ENCODE data around the gene CC2D2A.
"Not testable (repeated sequence)": the region's sequence is repeated elsewhere in the genome, so short reads cannot be mapped to it uniquely, and the experiment has no call there.

Gene CC2D2A

DNA sequence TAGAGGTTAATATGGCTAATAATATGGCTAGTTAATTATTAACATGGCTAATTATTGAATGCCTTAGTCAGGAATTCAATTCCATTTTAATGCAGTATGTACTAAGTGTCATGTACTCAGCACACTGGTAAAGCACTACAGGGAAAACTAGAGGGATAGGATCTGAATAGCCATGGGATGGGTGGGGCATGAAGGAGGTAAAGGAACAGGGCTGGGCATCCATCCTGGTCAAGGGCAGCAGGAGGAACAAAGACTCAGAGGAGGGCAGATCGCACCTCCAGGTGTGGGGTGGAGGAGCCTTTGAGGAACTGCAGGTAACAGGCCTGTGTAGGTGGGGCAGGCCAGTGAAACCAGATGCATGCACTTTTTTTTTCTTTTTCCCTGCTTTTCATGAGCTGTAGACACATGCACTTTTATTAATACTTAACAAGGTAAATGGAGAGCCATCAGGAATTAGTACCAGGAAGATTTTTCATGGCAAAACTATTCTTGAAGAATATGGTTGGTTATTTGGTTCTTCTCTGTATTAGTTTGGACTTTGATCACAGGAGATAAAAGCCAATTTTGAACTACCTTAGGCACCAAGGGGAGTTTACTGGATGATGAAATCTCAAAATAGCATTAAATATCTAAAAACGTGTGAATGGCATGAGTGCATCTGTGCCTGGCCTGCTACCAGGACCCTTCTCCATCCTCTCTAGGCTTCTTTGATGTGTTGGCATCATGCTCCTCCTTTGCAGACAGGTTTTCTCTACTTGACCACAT, 88.3 kb downstream of the CC2D2A start:
- no peak for DNase-seq (ENCODE audit: low spot score)

DNA sequence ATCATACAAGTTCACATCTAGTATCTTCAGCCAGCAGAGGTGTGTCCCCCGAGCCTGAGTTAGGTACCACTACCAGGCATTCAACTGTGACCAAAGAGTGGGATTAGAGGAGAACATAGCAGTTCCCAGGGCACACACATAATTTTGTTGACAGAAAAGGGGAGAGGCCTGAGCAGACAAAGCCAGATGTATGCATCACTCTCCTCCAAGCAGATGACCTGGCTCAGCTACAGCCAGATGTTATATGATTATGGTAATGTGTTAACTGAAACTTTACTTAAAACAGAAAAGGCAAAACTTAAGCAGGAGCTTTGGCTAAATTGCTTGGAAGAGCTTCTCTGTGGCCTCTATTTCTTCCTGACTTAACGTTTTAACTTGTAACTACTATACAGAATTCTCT, 88.9 kb downstream of the CC2D2A start:
- no peak for DNase-seq (ENCODE audit: low spot score)

DNA sequence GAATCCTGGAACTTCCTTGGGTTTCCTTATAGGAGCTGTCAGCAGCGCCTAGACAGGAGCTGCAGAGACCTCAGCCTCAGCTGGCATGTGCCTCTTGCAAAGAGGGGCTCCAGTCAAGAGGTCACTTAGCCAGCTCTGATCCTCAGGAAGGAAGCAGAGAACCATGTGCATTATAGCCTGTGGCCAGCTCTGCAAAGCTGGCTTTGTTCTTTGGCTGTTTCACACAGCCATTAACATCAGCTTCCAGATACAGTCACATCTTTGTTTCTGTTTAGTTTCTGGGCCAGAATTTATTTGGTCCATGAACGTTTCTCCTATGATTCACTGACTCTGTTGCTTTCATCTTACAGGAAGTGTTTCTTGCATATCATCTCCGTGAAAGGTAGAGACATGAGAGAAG, 92.4 kb downstream of the CC2D2A start:
- no peak for DNase-seq (ENCODE audit: low spot score)

DNA sequence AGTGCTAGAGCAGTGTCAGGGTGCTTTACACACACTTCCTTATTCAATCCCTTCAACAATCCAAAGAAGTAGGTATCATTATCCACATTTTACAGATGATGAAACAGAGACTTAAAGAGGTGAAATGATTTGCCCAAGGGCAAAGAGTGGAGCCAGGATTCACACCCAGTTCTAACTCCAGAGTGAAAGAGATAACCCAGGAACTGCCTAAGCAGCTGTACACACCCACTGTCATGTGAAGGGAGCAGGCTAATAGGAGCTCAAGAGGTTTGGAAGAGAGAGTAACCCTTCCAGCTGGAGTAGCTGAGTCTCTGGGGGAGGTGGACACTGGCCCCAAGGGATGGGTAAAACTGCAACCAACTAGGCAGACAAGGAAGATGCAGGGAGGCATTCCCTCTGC, 92.9 kb downstream of the CC2D2A start:
- DNase-seq (ENCODE audit: low spot score), result no peak

DNA sequence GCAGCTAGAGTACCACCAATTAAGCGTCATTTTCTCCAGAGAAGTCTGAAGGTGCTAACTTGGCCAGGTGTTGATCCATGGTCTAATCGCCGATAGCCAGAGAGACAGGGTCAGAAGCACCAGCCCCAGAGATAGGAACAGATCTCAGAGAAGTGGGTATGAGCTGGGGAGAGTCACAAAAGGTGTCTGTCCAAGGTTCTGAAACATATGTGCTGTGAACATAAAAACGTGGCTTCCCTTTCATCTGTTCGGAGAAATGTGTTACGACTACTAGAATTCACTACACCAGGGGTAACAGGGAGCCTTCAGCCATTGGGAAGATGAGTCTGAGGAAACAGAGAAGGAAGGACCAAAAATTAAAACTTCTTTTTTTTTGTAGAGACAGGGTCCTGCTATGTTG, 94.2 kb downstream of the CC2D2A start:
- DNase-seq (ENCODE audit: low spot score), result no peak

DNA sequence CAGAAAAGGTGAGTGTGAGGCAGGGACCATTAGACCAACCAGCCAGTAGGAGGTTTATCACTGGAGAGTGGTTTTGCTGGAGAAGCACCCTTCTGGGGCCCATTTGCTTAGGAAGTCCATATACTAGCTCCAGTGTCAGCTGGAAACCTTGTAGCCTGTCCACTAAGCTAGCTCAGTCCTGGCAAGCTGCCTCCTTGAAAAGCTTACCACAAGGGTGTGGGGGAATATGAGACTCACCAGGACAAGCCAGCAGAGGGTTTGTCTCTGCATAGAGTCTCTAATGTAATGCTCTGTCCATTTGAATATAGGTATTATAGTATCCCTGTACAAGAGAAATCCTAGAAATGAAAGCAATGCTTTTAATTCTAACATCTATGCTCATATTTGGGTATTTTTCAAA, 99.1 kb downstream of the CC2D2A start:
- no peak for DNase-seq (ENCODE audit: low spot score)

DNA sequence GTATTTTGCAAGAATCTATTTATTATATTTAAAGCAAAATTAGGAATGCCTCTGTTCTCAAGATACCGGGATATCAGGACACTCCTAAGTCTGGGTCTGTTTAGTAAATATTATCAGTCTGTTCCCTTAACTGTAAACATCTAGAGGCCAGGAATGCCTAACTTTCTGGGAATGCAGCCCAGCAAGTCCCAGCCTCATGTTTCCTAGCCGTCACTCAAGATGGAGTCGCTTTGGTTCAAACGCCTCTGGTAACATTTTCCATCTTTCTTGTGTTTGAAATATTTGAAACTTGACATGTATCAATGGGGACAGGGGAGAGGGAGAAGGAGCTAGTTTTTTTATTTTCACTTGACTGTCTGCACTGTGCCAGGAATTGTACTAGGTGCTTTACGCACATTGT, 100.1 kb downstream of the CC2D2A start:
- DNase-seq (ENCODE audit: low spot score), result no peak

DNA sequence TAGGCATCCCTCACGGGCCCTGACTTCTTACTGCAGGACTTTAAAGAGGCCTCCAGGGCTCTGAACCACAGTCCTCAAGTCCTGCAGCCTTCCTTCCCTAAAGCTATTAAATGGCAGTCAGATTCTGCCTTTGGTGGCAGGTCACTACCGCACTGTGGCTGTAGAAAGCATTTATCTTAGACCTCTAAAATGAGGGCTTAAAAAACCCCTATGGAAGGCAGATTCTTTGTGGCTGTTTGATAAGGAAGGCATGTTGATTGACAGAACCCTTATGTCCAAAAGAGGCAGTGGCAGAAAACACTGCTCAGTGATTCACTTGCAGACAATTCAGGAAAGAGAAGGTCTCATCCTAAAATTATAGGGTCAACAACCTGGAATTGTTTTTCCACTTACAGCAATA, 106.3 kb downstream of the CC2D2A start:
- DNase-seq (ENCODE audit: low spot score), result no peak

DNA sequence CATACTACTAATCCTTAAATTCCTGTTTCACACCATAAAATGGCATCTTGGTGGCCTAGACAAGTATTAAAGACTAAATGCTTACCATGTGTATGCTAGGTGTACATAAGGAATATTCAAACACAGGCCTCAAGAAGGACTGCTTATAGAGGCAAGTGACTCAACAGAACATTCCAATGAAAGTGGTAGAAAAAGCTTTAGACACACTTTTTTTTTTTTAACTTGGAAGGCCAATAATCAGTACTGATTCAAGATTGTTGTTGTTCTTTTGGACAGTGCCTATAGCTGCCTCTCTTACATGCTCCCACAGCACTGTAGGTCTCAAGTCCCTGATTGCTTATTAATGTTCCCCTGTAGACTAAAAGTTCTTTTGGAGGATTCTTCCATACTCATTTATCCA, 107.8 kb downstream of the CC2D2A start:
- no peak for DNase-seq (ENCODE audit: low spot score)

DNA sequence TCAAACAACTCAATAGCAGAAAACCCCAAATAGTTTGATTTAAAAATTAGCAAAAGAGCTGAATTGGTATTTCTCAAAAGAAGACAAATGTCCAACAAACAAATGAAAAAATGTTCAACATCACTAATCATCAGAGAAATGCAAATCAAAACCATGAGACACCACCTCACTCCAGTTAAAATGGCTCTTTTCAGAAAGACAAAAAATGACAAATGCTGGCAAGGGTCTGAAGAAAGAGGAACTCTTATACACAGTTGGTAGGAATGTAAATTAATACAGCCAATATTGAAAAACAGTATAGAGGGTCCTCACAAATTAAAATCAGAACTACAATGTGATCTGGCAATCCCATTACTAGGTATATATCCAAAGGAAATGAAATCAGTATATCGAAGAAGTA, 115.1 kb downstream of the CC2D2A start:
- DNase-seq (ENCODE audit: low spot score), result no peak

DNA sequence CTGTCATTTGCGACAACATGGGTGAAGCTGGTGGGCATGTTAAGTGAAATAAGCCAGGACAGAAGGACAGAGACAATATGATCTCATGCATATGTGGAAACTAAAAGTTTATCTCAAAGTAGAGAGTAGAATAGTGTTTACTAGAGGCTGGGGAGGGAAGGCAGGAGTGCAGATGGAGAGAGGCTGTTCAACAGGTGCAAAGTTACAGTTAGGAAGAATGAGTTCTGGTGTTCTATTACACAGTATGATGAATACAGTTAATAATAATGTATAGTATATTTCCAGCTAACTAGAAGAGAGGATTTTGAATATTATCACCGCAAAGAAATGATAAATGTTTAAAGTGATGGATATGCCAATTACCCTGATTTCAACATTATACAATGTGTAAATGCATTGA, 115.6 kb downstream of the CC2D2A start:
- no peak for DNase-seq (ENCODE audit: low spot score)

DNA sequence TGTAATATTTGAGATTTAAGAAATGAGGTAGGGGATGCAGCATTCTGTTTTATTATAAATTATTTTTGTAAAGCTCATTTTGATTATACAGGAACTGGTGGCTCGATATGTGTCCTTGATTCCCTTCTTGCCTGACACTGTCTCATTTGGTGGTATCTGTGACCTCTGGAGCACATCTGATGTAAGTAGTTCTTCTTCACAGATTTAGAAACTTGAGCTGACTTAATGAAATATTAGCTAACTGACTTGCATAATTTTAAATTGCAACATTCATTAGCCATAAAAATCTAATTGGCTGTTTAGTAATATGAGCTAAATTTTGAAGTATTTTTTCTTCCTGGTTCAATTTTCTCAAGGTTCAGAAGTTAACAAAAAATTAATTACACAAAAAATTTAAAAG, 116.4 kb downstream of the CC2D2A start:
- DNase-seq (ENCODE audit: low spot score), result no peak

DNA sequence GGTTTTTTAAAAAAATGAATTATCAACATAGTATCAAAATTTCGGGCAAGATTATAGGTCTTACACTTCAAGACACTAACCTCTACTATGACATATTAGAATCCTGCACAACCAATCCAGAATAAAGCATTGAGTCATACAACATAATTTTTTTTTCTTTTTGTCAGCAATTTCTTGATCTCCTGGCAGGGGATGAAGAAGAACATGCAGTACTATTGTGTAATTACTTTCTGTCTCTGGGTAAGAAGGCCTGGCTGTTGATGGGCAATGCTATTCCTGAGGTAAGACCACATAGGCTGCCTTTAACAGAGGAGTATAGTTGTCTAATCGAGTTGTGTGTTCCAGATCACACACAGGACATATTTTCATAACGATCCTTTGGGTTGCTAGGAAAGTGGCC, 118.0 kb downstream of the CC2D2A start:
- DNase-seq (ENCODE audit: low spot score), result no peak

DNA sequence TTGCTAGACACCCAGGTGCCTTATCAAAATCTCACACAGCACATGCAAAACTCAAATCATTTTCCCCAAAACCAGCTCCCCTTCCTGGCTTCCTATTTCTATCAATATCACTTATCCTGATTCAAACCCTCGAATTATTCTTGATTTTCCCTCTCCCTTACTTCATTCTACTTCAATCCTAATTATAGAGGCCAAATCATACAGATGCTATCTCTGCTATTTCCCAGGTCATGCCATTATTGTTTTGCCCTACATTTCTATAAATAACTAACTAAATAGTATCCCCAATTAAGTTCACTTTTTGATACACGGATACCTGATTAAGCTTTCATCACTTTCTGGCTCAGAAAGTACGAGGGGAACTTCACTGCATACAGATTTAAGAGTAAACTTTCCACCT, 123.1 kb downstream of the CC2D2A start:
- DNase-seq (ENCODE audit: low spot score), result no peak

DNA sequence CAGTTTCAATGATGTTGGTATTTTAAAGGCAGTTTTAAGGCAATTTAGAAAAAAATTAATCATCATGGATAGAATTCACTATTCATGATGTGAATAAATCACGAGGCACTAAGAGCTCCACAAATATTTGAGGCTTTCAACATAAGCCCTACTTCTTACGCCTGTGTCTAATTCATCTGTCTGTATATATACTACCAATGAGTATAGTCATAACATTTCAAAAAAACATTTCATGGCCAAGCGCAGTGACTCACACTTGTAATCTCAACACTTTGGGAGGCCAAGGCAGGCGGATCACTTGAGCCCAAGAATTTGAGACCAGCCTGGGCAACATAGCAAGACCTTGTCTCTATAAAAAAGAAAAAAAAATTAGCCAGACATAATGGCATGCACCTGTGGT, 129.0 kb downstream of the CC2D2A start:
- DNase-seq (ENCODE audit: low spot score), result no peak

DNA sequence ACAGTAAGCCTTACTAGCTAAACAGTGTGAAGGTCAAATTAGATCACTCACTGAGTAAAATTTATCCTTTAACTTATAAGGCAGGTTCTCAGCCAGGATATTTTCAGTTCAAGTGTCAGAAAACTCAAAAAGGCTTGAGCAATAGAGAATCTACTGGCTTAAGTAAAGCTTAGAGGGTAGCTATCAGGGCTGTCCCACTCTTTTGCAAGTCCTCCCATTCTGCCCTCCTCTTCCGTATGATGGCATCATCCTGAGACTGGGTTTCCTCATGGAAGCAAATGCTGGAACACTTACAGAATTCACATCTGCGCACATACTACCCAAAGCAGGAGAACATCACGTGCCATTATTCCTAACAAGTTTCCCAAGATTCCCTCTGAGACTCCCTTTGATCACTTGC, 130.5 kb downstream of the CC2D2A start:
- DNase-seq (ENCODE audit: low spot score), result no peak

DNA sequence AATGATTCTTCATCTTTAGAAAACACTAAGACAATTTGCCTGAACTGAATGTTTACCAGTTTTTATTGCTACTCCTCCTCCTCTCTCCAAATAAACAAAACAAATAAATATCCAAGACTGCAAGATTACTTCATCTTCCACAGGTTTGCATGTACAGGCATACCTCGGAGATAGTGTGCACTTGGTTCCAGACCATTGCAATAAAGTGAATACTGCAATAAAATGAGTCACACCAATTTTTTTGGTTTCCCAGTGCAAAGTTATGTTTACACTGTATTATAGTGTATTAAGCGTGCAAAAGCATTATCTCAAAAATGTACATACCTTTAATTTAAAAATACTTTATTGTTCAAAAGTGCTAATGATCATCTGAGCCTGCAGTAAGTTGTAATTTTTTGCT, 132.2 kb downstream of the CC2D2A start:
- DNase-seq (ENCODE audit: low spot score), result no peak

DNA sequence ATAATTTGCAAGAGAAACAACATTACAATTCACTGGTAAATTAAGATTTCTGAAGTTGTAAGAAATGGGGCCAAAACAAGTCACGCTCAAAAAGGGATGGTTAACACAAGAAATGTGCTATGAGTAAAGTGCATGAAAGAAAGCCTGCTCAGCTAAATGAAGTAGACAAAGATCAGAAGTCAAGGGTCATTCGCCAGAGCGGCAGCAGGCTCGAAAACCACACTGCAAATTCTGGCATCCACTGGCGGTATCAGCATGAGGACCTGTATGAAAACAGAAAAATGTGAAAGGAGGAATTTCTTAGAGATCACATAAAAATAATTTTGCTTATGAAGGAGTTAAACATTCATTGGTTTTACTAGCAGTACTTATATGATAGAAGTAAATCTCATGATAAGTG, 135.9 kb downstream of the CC2D2A start:
- no peak for DNase-seq (ENCODE audit: low spot score)

DNA sequence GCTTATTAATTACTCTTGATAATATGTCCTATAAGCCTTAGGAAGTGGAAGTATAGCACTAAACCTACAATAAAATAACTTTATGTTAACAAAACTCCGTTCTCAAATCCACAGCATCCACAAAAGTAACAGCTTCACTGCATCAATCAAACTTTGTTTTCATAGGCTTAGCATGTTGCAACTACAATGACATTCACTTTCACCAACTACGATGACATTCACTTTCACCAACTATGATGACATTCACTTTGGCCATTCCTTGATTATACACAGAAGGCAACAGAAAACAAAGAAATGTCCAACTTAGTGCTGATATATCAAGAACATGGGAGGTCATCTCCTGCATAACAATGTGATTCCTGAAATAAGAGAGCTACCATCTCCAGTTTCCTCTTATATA, 141.2 kb downstream of the CC2D2A start:
- DNase-seq (ENCODE audit: low spot score), result no peak

DNA sequence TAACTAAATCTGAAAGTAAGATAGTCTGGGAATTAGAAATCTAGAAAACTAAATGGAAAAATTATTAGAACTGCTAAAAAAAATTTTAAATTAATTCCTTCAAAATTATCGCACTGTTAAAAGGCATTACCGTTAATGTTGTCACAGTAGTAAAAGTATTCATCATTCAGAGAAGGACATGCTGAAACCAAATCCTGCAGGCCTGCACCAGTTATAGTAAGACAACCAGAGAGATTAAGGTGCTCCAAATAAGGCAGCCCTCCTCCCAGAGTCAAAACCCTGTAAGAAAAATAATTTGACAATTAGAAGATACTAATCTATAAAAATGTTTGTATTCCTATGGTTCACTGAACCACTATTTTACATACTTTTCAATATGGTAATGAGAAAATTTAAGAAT, 142.5 kb downstream of the CC2D2A start:
- no peak for DNase-seq (ENCODE audit: low spot score)

DNA sequence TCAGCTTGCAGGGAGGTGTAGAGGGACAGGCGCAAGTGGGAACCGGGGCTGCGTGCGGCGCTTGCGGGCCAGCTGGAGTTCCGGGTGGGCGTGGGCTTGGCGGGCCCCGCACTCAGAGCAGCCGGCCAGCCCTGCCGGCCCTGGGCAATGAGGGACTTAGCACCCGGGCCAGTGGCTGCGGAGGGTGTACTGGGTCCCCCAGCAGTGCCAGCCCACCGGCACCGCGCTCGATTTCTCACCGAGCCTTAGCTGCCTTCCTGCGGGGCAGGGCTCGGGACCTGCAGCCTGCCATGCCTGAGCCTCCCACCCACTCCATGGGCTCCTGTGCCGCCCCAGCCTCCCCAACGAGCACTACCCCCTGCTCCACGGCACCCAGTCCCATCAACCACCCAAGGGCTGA, 145.2 kb downstream of the CC2D2A start:
- DNase-seq (ENCODE audit: low spot score), result not testable (repeated sequence)

DNA sequence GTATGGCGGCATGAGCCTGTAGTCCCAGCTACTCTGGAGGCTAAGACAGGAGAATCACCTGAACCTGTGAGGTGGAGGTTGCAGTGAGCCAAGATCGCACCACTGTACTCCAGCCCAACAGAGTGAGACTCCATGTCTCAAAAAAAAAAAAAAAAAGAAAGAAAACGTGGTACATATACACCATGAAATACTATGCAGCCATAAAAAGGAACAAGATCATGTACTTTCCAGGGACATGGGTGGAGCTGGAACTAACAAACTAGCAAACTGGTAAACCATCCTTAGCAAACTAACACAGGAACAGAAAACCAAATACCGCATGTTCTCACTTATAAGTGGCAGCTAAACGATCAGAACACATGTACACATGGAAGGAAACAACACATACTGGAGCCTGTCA, 147.7 kb downstream of the CC2D2A start:
- not testable (repeated sequence) for DNase-seq (ENCODE audit: low spot score)

DNA sequence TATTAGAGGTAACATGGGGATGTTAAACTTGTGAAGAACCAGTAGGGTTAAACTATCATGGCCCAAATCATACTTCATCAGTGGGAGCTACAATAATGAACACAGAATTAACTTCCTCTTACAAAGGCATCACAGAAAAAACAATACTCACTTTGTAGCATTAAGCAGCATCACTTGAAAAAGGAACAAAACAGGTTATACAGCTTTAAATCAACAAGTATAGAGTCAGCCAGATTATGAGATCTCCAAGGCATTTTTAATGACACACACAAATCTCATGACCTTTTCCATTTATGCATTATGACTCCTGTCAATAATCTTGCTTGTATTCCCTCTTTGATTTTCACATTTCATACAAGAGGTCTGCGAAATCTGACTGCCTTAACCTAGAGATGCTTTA, 167.1 kb downstream of the CC2D2A start:
- no peak for DNase-seq (ENCODE audit: low spot score)

DNA sequence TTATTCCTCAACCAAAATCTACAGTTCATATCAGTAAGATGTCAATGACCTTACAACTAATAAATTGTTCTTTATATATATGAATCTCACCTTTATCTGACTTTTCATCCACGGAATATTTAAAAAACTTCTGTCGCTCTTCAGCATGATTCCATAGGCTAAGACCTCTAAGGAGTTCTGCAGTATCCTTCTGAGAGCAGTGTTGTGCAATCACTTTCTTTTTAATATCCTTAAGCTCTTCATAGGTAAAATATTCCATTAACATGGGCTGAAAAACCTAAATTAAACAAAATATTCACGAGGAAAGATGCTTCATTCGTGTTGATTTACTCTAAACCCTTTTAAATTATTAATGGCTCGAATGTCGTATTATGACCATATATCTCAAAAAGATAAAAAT, 168.7 kb downstream of the CC2D2A start:
- DNase-seq (ENCODE audit: low spot score), result no peak

DNA sequence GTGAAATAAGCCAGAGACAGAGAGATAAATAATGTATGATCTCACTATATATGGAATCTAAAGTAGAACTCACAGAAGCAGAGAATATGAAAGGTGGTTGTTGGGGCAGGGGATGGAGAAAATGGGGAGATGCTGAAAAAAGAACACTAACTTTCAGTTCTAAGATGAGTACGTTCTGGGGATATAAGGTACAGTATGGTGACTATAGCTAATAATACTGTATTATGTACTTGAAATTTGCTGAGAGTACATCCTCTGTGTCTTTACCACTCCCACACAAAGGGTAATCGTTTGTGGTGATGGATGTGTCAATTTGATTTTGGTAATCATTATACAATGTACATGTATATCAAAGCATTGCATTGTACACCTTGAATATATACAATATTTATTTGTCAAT, 178.9 kb downstream of the CC2D2A start:
- no peak for DNase-seq (ENCODE audit: low spot score)
